Lower leg skin (tissue), 3 donors: ENCODE results near the gene ADIPOQ.

ENCODE experiments used
- POLR2A ChIP-seq, 2 donors: fragments of 450-650 bp; IDR thresholded peaks; one replicate each; pipeline ENCODE4 v1.6.1; 2016 to 2017; ENCODE audit warnings: antibody characterized with exemption in 2 of 2, mild to moderate bottlenecking in 1 of 2, moderate library complexity in 1 of 2
- TF ChIP-seq, protein P1 (sequence below), 3 donors: fragments of 450-650 bp; IDR thresholded peaks; one replicate each; pipeline ENCODE4 v1.5.1; 2016; ENCODE audit warnings: antibody characterized with exemption in 3 of 3, mild to moderate bottlenecking in 3 of 3, moderate library complexity in 2 of 3

DNA sequence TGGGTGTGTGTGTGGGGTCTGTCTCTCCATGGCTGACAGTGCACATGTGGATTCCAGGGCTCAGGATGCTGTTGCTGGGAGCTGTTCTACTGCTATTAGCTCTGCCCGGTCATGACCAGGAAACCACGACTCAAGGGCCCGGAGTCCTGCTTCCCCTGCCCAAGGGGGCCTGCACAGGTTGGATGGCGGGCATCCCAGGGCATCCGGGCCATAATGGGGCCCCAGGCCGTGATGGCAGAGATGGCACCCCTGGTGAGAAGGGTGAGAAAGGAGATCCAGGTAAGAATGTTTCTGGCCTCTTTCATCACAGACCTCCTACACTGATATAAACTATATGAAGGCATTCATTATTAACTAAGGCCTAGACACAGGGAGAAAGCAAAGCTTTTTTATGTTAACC is 10.5 kb downstream of the ADIPOQ start:
- TF ChIP-seq, protein P1, sequence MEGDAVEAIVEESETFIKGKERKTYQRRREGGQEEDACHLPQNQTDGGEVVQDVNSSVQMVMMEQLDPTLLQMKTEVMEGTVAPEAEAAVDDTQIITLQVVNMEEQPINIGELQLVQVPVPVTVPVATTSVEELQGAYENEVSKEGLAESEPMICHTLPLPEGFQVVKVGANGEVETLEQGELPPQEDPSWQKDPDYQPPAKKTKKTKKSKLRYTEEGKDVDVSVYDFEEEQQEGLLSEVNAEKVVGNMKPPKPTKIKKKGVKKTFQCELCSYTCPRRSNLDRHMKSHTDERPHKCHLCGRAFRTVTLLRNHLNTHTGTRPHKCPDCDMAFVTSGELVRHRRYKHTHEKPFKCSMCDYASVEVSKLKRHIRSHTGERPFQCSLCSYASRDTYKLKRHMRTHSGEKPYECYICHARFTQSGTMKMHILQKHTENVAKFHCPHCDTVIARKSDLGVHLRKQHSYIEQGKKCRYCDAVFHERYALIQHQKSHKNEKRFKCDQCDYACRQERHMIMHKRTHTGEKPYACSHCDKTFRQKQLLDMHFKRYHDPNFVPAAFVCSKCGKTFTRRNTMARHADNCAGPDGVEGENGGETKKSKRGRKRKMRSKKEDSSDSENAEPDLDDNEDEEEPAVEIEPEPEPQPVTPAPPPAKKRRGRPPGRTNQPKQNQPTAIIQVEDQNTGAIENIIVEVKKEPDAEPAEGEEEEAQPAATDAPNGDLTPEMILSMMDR (IDR thresholded peaks at IDR 0.05): no peak
- no peak for TF ChIP-seq POLR2A (IDR thresholded peaks at IDR 0.05)
